ENCODE data around the gene TMEM175.
"Not testable (repeated sequence)": the region's sequence is repeated elsewhere in the genome, so short reads cannot be mapped to it uniquely, and the experiment has no call there.

Gene TMEM175

GRCh38 chr4:915041-915474 lies 17.2 kb upstream of the TMEM175 start:
- DNase-seq (ENCODE audit: low read depth in 2 of 3, low spot score in 1 of 3), result no peak

- no peak for DNase-seq (ENCODE audit: low read depth in 2 of 3, low spot score in 1 of 3)
Measured at GRCh38 chr4:915595-915994, 16.7 kb upstream of the TMEM175 start.

GRCh38 chr4:917466-917865 lies 14.8 kb upstream of the TMEM175 start:
- DNase-seq (ENCODE audit: low read depth in 2 of 3, low spot score in 1 of 3), result no peak

GRCh38 chr4:917992-918391 lies 14.3 kb upstream of the TMEM175 start:
- no peak for DNase-seq (ENCODE audit: low read depth in 2 of 3, low spot score in 1 of 3)

- DNase-seq (ENCODE audit: low read depth in 2 of 3, low spot score in 1 of 3), result not testable (repeated sequence)
Measured at GRCh38 chr4:918591-918990, 13.7 kb upstream of the TMEM175 start.

GRCh38 chr4:919004-919680 lies 13.1 kb upstream of the TMEM175 start:
- not testable (repeated sequence) for DNase-seq (ENCODE audit: low read depth in 2 of 3, low spot score in 1 of 3)

GRCh38 chr4:921830-922331 lies 10.4 kb upstream of the TMEM175 start:
- peak in 1 of 3 donors; percentile 30 for DNase-seq (ENCODE audit: low read depth in 2 of 3, low spot score in 1 of 3)

GRCh38 chr4:924107-925096 lies 7.9 kb upstream of the TMEM175 start:
- DNase-seq (ENCODE audit: low read depth in 2 of 3, low spot score in 1 of 3), result no peak

- no peak for DNase-seq (ENCODE audit: low read depth in 2 of 3, low spot score in 1 of 3)
Measured at GRCh38 chr4:925171-925570, 7.1 kb upstream of the TMEM175 start.

- DNase-seq (ENCODE audit: low read depth in 2 of 3, low spot score in 1 of 3), result no peak
Measured at GRCh38 chr4:925771-926500, 6.3 kb upstream of the TMEM175 start.

GRCh38 chr4:926538-926937 lies 5.7 kb upstream of the TMEM175 start:
- DNase-seq (ENCODE audit: low read depth in 2 of 3, low spot score in 1 of 3), result no peak

- DNase-seq (ENCODE audit: low read depth in 2 of 3, low spot score in 1 of 3), result not testable (repeated sequence)
Measured at GRCh38 chr4:927566-927965, 4.7 kb upstream of the TMEM175 start.

GRCh38 chr4:929096-929765 lies 3.0 kb upstream of the TMEM175 start:
- DNase-seq (ENCODE audit: low read depth in 2 of 3, low spot score in 1 of 3), result no peak

- DNase-seq (ENCODE audit: low read depth in 2 of 3, low spot score in 1 of 3), result no peak
Measured at GRCh38 chr4:930028-930551, 2.2 kb upstream of the TMEM175 start.

GRCh38 chr4:930827-931193 lies 1.4 kb upstream of the TMEM175 start:
- DNase-seq (ENCODE audit: low read depth in 2 of 3, low spot score in 1 of 3), result no peak

- DNase-seq (ENCODE audit: low read depth in 2 of 3, low spot score in 1 of 3), result no peak
Measured at GRCh38 chr4:931194-931959, 883 bp upstream of the TMEM175 start.

- no peak for DNase-seq (ENCODE audit: low read depth in 2 of 3, low spot score in 1 of 3)
Measured at GRCh38 chr4:932713-933070, 432 bp downstream of the TMEM175 start.

- DNase-seq (ENCODE audit: low read depth in 2 of 3, low spot score in 1 of 3), result not testable (repeated sequence)
Measured at GRCh38 chr4:939508-939907, 7.2 kb downstream of the TMEM175 start.

- no peak for DNase-seq (ENCODE audit: low read depth in 2 of 3, low spot score in 1 of 3)
Measured at GRCh38 chr4:945274-946102, 13.2 kb downstream of the TMEM175 start.

Data from stimulated activated CD4-positive, alpha-beta T cell treated with anti-CD3 and anti-CD28 coated beads, Interleukin-12 subunit alpha, Interleukin-12 subunit beta, amount 100 ng/mL, for 48 hours (primary cell).